ENCODE results near the gene PROCA1.

- TF ChIP-seq POLR2A (IDR thresholded peaks at IDR 0.05) (peak in 1 of 3 donors; percentile 4), CTCF (IDR thresholded peaks at IDR 0.05) (no peak)
Measured at GRCh38 chr17:28748852-28749515, 37.3 kb upstream of the PROCA1 start.
